HepG2 (cell line): ENCODE measurements around the gene CYP11A1. TPM values are rescaled to one million over a fixed set of nuclear protein-coding genes. Genes with fewer than 3 reads are reported as not detected.

Experiments used
- ATAC-seq: fragments of 200-7000 bp; cut with Tn5 transposase; 3 replicates; pipeline ENCODE4 v1.9.1; 2020; ENCODE audit warnings: mild to moderate bottlenecking, moderate library complexity
- BruUV-seq: library from RNA; stranded (reverse); fragments of 400-500 nt; replicated peaks from 2 replicates; lab custom pipeline; 2021; lab: Mats Ljungman, UMichigan
- CTCF ChIA-PET: fragments of 300-600 bp; formaldehyde crosslinking; extraction: SDS; loops from one replicate; lab custom pipeline; 2021; ENCODE audit warnings: low total read pairs, inconsistent platforms, low intra/inter-chr PET ratio; lab: Yijun Ruan, JAX
- POLR2A ChIA-PET: fragments of 350-600 bp; sonication (Branson Sonifier 250); formaldehyde crosslinking; loops from one replicate; lab custom pipeline; 2020; ENCODE audit warnings: antibody characterized with exemption, inconsistent platforms; lab: Yijun Ruan, JAX
- DNase-seq: peaks from one replicate; pipeline ENCODE4 v3.0.0-alpha.2; 2015; ENCODE audit warnings: low spot score
- FAIRE-seq: peaks from 3 replicates; lab custom pipeline; 2011; peaks lifted over from hg19 to GRCh38; lab: Jason Lieb, UNC
- H2AFZ ChIP-seq: one replicate; pipeline ENCODE4 v1.6.1; 2011; ENCODE audit warnings: low read length, inconsistent platforms
- H3K27ac ChIP-seq: fragments of 300-600 bp; 3 replicates; pipeline ENCODE4 v1.8.0; 2011; ENCODE audit warnings: mixed run types, mild to moderate bottlenecking, mixed read lengths, low read length, inconsistent platforms; ENCODE audit not compliant: insufficient read depth; ENCODE audit errors: extremely low read length
- H3K27me3 ChIP-seq, 2 experiments: fragments of 200-600 bp in 1 of 2; 2 replicates in 1 of 2; 3 replicates in 1 of 2; pipeline versions ENCODE4 v1.6.0 to v1.8.0; 2011; ENCODE audit warnings: low read length in 2 of 2, mild to moderate bottlenecking in 2 of 2, moderate library complexity in 2 of 2, inconsistent platforms in 1 of 2; ENCODE audit not compliant: insufficient read depth in 2 of 2, control insufficient read depth in 1 of 2
- H3K36me3 ChIP-seq, 2 experiments: fragments of 200-600 bp in 1 of 2; replicated peaks in 1 of 2; 2 replicates in 1 of 2; 3 replicates in 1 of 2; pipeline versions ENCODE4 v1.5.1 to v1.8.0; 2011; ENCODE audit warnings: low read length in 2 of 2, inconsistent platforms in 1 of 2; ENCODE audit not compliant: insufficient read depth in 2 of 2, control insufficient read depth in 1 of 2
- H3K4me1 ChIP-seq: 2 replicates; pipeline ENCODE4 v1.5.1; 2012; ENCODE audit warnings: low read length, inconsistent platforms; ENCODE audit not compliant: insufficient read depth
- H3K4me2 ChIP-seq: 2 replicates; pipeline ENCODE4 v1.6.0; 2011; ENCODE audit warnings: low read depth, low read length, inconsistent platforms
- H3K4me3 ChIP-seq, 3 experiments: fragments of 200-600 bp in 1 of 3; sonication (generic), shearing (Covaris generic) in 1 of 3; replicated peaks in 1 of 3; 2 replicates each; pipeline ENCODE4 v1.5.1; 2011 to 2016; ENCODE audit warnings: low read length in 3 of 3, inconsistent platforms in 2 of 3, low read depth in 2 of 3, mild to moderate bottlenecking in 2 of 3, control low read depth in 1 of 3, mixed read lengths in 1 of 3; ENCODE audit not compliant: insufficient read depth in 1 of 3
- H3K79me2 ChIP-seq: one replicate; pipeline ENCODE4 v1.6.1; 2011; ENCODE audit warnings: low read length, inconsistent platforms; ENCODE audit not compliant: insufficient read depth
- H3K9ac ChIP-seq: 2 replicates; pipeline ENCODE4 v1.6.0; 2011; ENCODE audit warnings: mild to moderate bottlenecking, low read depth, low read length, inconsistent platforms; ENCODE audit not compliant: insufficient read depth
- H3K9me3 ChIP-seq: 2 replicates; pipeline ENCODE4 v1.5.1; 2012; ENCODE audit warnings: mild to moderate bottlenecking, low read length
- H4K20me1 ChIP-seq: 2 replicates; pipeline ENCODE4 v1.6.0; 2011; ENCODE audit warnings: inconsistent platforms, mild to moderate bottlenecking, low read length, moderate library complexity; ENCODE audit not compliant: insufficient read depth
- CCDC6 ChIP-seq: sonication (generic); formaldehyde crosslinking; IDR thresholded peaks from 2 replicates; pipeline ENCODE4 v1.8.1; 2022; ENCODE audit warnings: mild to moderate bottlenecking, missing genetic modification reagents, moderate library complexity
- ETV6 ChIP-seq: sonication (generic); formaldehyde crosslinking; conservative IDR thresholded peaks from 2 replicates; pipeline ENCODE4 v1.4.0; 2020; ENCODE audit warnings: missing genetic modification reagents
- KLF15 ChIP-seq: sonication (generic); formaldehyde crosslinking; IDR thresholded peaks from 2 replicates; pipeline ENCODE4 v1.8.1; 2023; ENCODE audit warnings: borderline replicate concordance, mild to moderate bottlenecking, inconsistent platforms, missing genetic modification reagents, mixed read lengths
- NR3C1 ChIP-seq: sonication (generic); formaldehyde crosslinking; IDR thresholded peaks from 2 replicates; pipeline ENCODE4 v1.4.0; 2020; ENCODE audit warnings: missing genetic modification reagents
- TAF1 ChIP-seq: sonication (generic); formaldehyde crosslinking; IDR thresholded peaks from 2 replicates; pipeline ENCODE4 v1.4.0; 2020; ENCODE audit warnings: missing genetic modification reagents
- TCF7 ChIP-seq: sonication (generic); IDR thresholded peaks from 2 replicates; pipeline ENCODE4 v1.6.1; 2016; ENCODE audit warnings: antibody characterized with exemption, low read depth
- TFAP4 ChIP-seq: sonication (generic); IDR thresholded peaks from 2 replicates; pipeline ENCODE4 v1.6.1; 2016; ENCODE audit warnings: low read depth, borderline replicate concordance
- UBTF ChIP-seq: sonication (generic); formaldehyde crosslinking; IDR thresholded peaks from 2 replicates; pipeline ENCODE4 v1.4.0; 2020; ENCODE audit warnings: mild to moderate bottlenecking, missing genetic modification reagents
- ZBTB42 ChIP-seq: sonication (generic); formaldehyde crosslinking; IDR thresholded peaks from 2 replicates; pipeline ENCODE4 v1.5.0; 2020; ENCODE audit warnings: mild to moderate bottlenecking, missing genetic modification reagents
- ZNF768 ChIP-seq: sonication (generic); formaldehyde crosslinking; IDR thresholded peaks from 2 replicates; pipeline ENCODE4 v1.4.0; 2020; ENCODE audit warnings: missing genetic modification reagents
- WGBS: methylation state at CpG from one replicate; pipeline ENCODE4 v1.1.6; 2017; ENCODE audit warnings: low lambda C conversion rate; 5-methylcytosine and 5-hydroxymethylcytosine counted together
- in situ Hi-C: cut with HindIII; loops from 2 replicates; pipeline ENCODE4 v1.10.0; 2017; ENCODE audit warnings: low pct_unique_long_range_greater_than_20kb; ENCODE audit not compliant: extremely low pct_ligation_motif_present
- intact Hi-C: fragments of 100-400 bp; cut with micrococcal nuclease; formaldehyde crosslinking; loops from one replicate; pipeline ENCODE4 v1.10.0; 2022; ENCODE audit not compliant: unreplicated experiment
- polyA plus RNA-seq, 8 experiments: library from polyadenylated mRNA; depleted of rRNA in 3 of 8; stranded (reverse) in 7 of 8; unstranded in 1 of 8; fragments of >200 nt; fragmentation: Illumina TruSeq in 4 of 8; extraction: Trizol in 4 of 8; gene quantifications; 2 replicates each; pipeline versions ENCODE4 v1.2.1 to v1.2.3, GENCODE V29; 2011 to 2016; ENCODE audit warnings: low read depth in 4 of 8, missing spikeins in 1 of 8, mixed read lengths in 1 of 8; ENCODE audit not compliant: insufficient read depth in 1 of 8
- total RNA-seq, 5 experiments: library from RNA; depleted of rRNA; stranded (reverse); fragments of >200 nt; fragmentation: Illumina TruSeq; extraction: Trizol; gene quantifications; 2 replicates each; pipeline ENCODE4 v1.2.3, GENCODE V29; 2016; ENCODE audit warnings: low read depth in 1 of 5

Gene CYP11A1
- total and polyA plus RNA-seq, 2 of the 13 experiments (the other 11 are each of a cell fraction or from before 2014, with no cell fraction given): 0.66 to 0.92 TPM

GRCh38 chr15:74381190-74381453 is 13.7 kb upstream of the CYP11A1 start:
- Histone ChIP-seq H3K4me1 (peaks cover 63% of the 10 kb centered on the region), H3K9me3 (no peaks in the 10 kb centered on the region), H3K9ac (no peak overlapping the region), H3K4me3 (no peak overlapping the region), H3K36me3 (no peaks in the 10 kb centered on the region), H4K20me1 (no peaks in the 10 kb centered on the region), H3K4me2 (no peak overlapping the region), H3K79me2 (no peaks in the 10 kb centered on the region), H3K27me3 (peaks cover 0 to 24% of the 10 kb centered on the region in 2 experiments; a peak in 3 of 5 replicates), H2AFZ (no peak overlapping the region), H3K27ac (no peak overlapping the region)
- DNase-seq (no peak), ATAC-seq (no peak), FAIRE-seq (no peak)
- in situ Hi-C loops: loop anchor here (5.0 kb wide), 1 partner anchor 106 kb away; no protein-coding TSS in a partner anchor
- 0% methylated on average over 2 of the region's 2 CpGs for WGBS
- no TSS peak for BruUV-seq
- ChIA-PET CTCF (interaction anchor here (2.6 to 3.5 kb wide), 2 partner anchors 58 to 108 kb away, joined by 27 to 77 read pairs; no protein-coding TSS in a partner anchor), POLR2A (interaction anchor here (0.6 to 8.8 kb wide), 4 partner anchors 15 to 88 kb away, joined by 3 to 124 read pairs (median 3); no protein-coding TSS in a partner anchor)
- no peak for TF ChIP-seq TAF1 (CRISPR knock-in tag)
- peak; percentile 86; the same call in 1 of the 2 replicates for TF ChIP-seq ZNF768 (CRISPR knock-in tag)
- intact Hi-C loops: no loop called here

- DNase-seq: no peak
- Histone ChIP-seq H3K27ac (no peak overlapping the region), H3K4me3 (no peak overlapping the region), H3K4me2 (no peak overlapping the region), H3K36me3 (no peaks in the 10 kb centered on the region), H4K20me1 (no peaks in the 10 kb centered on the region), H2AFZ (no peak overlapping the region), H3K27me3 (peaks cover 0 to 24% of the 10 kb centered on the region in 2 experiments; a peak in 3 of 5 replicates), H3K9ac (no peak overlapping the region), H3K9me3 (no peaks in the 10 kb centered on the region), H3K4me1 (peaks cover 57% of the 10 kb centered on the region), H3K79me2 (no peaks in the 10 kb centered on the region)
- ChIA-PET POLR2A (interaction anchor here (0.6 kb wide), 2 partner anchors 18 to 88 kb away, joined by 3 read pairs; no protein-coding TSS in a partner anchor), CTCF (interaction anchor here (2.6 to 3.5 kb wide), 2 partner anchors 59 to 109 kb away, joined by 27 to 77 read pairs; no protein-coding TSS in a partner anchor)
- intact Hi-C loops: no loop called here
- no TSS peak for BruUV-seq
- FAIRE-seq: no peak
- in situ Hi-C loops: loop anchor here (5.0 kb wide), 1 partner anchor 107 kb away; no protein-coding TSS in a partner anchor
- WGBS: 25% methylated on average over 12 of the region's 12 CpGs
- no peak for ATAC-seq
- TF ChIP-seq ETV6 (CRISPR knock-in tag) (no peak), CCDC6 (CRISPR knock-in tag) (no peak), NR3C1 (CRISPR knock-in tag) (no peak), KLF15 (CRISPR knock-in tag) (no peak), ZBTB42 (CRISPR knock-in tag) (no peak), TCF7 (no peak), UBTF (CRISPR knock-in tag) (no peak), TFAP4 (no peak)
Observed at GRCh38 chr15:74380361-74381189, 13.1 kb upstream of the CYP11A1 start.
